Amniotic epithelial cell (primary cell): Measurements from ENCODE around the gene ASZ1.

Experiments used
- DNase-seq: peaks from one replicate; pipeline ENCODE4 v3.0.0-alpha.2; 2010; ENCODE audit warnings: low read depth

The ASZ1 gene

GRCh38 chr7:117402109-117402508 is 25.2 kb downstream of the ASZ1 start:
- no peak for DNase-seq

DNA sequence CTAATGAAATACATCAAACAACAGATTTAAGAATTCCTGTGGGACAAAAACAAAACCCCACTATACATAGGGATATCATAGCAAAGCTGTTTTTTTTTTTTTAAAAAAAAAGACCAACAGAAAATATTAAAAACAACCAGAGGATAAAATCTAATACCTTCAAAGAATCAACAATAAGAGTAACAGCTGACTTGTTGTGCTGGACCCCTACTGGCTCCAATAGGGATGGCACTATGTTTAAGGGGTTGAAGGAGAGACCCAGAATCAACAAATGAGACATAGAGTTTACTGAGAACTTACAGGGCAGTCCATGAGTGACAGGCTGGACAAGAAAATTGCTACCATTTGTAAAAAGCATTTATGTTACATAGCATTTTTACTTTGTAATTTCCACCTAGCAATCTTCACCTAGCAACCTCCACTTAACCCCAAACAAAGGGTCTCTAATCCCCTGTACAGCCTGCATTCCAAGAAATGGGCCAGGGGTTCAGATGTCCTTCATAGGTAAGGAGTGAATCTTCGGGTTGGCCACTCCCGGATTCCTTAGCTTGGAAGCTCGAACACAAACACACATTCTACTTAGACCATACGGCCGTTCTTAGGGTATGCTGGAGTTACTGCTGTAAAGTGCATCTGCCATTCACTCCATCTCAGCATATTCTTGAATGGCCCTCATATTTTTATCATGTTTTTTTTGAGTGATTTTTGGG is 25.8 kb downstream of the ASZ1 start:
- no peak for DNase-seq

DNA sequence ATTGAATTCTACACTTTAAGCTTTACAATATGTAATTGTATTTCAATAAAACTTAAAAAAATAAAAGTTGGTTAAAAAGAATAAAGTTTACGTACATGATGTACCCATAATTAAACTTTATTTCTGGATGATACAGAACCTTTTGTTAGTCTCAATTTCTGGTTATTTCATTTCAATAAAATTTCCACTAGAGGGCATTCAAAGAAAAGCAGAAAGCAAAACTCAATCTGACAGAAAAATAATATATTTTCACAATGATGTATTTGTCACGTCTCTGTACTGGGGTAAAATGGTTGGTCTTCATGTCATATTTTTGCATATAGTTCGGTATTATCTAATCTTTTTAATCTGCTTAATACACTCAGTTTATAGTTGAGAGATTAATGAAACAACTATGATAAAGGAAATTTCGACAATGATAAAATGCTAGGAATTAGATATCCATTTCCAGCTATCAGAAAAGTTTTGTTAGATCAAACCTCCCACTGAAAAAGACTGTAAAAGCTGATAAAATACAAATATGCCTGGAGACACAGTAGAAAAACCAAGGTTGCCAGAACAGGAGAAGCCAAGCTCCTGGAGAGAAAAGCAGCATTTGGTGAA is 27.4 kb downstream of the ASZ1 start:
- DNase-seq: no peak

DNA sequence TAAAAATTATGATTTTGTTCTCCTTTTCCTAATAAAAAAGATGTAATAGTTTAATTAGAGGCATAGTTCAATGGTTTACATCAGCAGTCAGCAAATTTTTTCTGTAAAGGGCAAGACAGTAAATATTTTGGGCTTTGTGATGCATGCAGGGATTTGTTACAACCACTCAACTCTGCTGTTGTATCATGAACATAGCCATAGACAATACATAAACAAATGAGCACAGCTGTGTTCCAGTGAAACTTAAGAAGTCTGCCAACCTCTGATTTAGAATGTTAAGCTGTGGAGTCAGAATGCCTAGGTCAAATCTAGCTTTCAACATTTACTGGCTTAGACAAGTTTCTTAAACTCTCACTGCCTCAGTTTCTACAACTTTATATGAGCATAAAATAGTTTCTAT is 31.6 kb downstream of the ASZ1 start:
- DNase-seq: no peak

- DNase-seq: no peak
Observed at GRCh38 chr7:117393781-117394180, 33.5 kb downstream of the ASZ1 start.

DNA sequence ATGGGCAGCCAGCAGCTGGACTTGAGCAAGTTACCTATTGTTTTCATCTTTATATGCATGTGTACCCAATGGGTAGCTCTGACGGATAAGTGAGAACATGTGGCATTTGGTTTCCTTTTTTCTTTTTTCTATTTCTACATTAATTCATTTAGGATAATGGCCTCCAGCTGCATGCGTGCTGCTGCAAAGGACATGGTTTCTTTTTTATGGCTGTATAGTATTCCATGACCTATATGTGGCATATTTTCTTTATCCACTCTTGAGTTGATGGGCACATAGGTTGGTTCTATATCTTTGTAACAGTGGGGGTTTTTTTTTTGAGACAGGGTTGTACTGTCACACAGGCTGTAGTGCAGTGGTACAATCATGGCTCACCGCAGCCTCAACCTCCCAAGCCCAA is 37.4 kb downstream of the ASZ1 start:
- no peak for DNase-seq

DNA sequence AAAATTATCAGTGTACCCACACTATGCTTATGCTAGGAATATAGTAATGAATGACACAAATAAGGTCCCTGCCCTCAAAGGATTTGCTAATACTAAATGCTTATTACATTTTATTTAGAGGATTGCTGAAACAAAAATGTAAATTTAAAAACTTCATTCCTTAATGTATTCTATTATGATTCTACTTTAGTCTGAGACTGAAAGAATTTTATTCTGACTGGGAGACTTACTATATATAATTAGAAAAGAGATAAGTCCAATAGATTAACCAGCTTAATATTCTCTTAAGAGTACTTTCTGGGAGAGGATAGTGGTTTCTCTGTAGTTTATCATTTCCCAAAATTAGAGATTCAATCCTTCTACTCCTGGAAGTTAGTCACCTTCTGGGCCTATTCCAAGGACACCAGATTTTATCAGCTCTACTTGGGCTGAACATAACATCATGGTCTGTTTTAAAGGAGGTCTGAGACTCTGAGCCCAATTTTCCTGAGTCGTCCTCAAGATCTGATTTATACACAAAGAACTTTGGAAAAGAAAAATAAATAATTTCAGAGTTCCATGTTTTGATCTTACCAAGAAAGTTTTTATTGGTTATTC is 41.1 kb downstream of the ASZ1 start:
- DNase-seq: no peak

GRCh38 chr7:117385363-117386109 is 41.8 kb downstream of the ASZ1 start:
- DNase-seq: peak; percentile 42

DNA sequence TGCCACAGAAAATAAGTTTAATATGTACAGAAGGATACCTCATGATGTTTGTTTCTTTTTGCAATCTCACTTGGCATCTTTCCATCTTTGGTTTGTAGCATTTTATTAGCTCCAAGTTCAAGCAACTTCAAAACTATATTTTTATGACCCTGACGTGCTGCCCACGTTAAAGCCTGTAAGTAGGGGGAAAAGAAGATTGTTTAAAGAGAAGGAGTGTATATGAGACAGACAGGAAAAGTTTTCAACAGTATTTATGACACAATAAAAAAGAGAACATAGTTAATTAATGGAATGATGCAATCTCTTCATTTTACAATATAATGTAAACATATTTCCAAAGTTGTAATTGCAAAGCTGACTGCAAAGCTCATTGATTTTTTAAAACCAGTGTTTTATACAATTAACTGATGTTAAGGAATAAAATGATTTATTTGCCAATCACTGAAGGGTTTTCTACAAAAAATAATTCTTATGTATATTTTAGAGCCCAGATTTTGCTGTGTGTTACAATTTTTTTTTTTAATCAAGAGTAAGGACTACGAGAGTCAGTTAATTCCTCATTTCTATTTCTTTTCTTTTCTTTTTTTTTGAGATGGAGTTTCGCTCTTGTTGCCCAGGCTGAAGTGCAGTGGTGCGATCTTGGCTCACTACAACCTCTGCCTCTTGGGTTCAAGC is 42.5 kb downstream of the ASZ1 start:
- DNase-seq: peak; percentile 15

DNA sequence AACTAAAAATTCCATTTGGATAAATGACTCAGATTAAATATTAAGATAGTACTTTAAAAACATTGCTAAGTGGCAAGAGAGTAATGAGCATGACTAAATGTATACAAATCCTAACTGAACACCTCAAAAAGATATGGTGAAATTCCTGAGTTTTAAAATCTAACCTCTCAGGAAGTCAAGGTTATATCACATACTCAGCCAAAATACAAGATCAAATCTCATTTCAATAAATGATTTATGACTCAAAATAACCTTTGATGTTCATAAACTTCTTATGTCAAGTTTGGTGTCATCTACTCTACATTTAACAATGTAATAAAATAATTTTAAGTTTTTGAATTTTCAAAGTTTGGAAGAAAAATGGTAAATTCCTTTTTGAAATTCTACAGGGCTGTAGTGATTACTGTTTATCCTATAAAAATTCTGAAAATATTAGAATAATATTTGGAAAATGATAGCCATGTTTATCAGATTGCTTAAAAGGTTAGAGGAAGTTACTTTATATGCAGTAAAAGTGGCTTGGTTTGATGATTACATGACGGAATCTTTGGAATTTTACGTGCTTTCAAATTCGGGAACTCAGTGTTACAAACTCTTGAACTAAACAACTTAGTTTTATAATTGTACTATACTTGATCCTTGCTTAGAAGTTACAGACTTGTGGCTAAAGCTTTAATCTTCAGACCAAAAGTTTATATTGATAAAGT is 43.7 kb downstream of the ASZ1 start:
- DNase-seq: no peak

- no peak for DNase-seq
Observed at GRCh38 chr7:117383046-117383445, 44.2 kb downstream of the ASZ1 start.

DNA sequence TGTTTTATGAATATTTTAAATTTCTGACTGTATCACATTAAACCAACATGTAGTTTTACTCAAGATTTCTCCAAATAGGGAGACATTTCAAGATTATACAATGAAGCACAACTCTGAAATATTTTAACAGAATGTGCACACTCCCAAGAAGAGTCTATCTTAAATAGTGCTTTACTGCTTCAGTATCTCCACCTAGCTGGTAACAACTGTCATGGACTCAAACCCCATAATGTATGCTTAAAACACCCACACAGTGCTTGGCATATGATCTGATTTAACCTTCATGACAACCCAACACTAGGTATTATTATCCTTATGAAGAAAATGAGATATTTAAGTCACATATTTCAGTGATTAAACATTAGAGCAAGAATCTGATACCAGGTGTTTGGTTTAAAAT is 45.9 kb downstream of the ASZ1 start:
- DNase-seq: no peak

DNA sequence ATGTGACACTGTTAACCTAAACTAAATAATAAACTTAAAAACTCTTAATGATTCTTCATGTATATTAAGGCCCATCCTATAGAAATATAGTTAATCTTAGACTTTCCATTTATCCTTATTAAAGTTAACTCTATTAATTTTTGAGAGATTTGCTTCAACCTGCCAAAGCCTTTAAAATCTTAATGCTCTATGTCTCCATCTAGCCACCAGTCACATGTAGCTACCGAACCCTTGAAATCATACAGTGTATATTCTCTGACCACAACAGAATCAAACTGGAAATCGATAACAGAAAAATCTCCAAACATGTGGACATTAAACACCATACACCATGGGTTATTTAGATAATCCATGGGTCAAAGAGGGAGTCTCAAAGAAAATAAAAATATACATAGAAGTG is 51.9 kb downstream of the ASZ1 start:
- no peak for DNase-seq

- no peak for DNase-seq
Observed at GRCh38 chr7:117372073-117372472, 55.2 kb downstream of the ASZ1 start.

GRCh38 chr7:117364339-117365080 is 62.8 kb downstream of the ASZ1 start:
- DNase-seq: no peak

DNA sequence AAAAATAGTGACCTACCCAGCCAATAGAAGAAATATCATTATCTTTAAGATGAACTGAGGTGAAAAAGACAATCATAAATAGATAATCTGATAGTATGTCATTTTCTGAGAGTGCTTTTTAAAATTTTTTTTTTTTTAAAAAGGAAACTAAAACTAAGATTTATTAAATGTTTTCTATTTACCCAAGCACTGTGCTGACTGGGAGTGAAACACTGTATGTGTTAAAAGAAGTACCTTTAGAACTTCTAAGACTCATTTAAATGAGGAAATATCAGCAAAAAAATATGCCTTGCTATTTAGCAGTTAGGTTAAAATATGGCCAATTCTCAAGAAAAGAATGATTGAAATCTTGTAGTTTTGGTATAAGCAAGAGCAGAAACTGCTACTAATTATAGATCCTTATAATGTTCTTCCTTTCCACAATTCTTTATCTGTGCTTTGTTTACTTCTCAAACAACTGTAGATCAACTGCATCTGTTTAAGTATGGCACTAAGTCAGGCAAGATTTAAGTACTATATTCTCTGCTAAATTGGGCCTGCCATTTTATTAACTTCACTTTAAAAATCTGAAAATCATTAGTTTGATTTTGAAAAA is 64.9 kb downstream of the ASZ1 start:
- DNase-seq: no peak

DNA sequence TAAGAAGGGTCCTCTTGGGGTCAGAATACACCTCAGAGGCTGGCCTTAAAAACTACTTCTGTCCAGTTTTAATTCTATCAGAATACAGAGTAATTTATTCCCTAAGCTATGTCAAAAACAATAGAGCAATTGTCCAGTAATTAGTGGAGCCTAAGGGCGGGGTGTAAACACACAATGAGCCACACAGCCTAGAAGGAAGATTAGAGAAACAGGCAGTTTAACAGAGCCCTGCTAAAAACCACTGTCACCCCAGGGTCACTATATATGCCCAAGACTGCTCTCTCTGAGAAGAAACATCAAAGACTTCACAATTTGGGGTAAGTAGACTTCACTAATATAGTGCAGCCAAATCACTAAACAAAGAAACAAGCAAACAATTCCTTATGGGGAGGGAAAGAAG is 77.3 kb downstream of the ASZ1 start:
- no peak for DNase-seq

DNA sequence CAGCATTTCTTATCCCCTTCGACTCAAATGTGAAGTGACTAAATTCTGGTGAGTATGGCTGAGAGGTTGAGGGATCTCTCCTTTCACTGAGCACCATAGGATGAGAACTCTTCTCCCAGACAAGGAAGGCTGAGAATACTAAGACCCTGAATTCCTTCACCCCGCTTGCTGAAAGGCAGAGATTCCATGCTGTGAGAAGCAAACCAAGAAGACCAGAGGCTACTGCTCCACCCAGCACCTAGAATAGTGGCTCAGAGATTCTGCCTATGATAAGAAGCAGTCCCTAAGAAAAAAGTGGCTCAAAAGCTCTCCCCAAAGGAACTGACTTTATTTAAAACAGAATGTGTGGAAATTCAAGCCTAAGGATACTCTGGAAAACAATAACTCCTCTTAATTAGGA is 77.7 kb downstream of the ASZ1 start:
- DNase-seq: no peak

DNA sequence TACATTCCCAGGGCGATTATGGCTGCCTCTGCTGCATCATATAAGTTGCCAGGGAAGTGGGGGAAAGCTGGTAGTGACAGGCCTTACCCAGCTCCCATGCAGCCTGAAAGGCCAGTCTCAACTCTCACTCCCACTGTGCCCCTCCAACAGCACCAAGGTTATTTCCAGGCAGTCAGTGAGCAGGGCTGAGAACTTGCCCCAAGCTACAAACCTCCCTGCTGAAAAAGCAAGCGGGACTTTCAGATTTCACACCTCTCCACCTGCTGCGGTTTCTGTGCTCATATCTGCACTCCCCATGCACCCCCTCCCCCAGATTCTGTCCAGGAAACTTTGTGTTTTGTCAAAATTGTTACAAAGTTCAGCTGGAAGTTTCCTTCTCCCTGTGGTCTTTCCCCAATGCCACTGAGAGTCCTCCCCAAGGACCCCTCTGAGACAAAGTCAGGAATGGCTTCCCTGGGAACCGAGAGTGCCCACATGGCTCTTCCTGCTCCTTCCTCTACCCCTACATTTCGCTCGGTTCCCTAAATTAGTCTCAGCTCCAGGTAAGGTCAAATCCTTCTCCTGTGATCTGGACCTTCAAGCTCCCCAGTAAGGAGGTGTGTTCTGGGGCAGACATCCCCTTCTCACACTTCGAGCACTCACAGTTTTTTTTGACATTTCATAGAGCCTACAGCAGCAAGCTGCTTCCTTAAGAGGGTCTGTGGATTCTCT is 79.2 kb downstream of the ASZ1 start:
- no peak for DNase-seq

GRCh38 chr7:117347480-117347879 is 79.8 kb downstream of the ASZ1 start:
- DNase-seq: no peak
